PC-3 (cell line): ENCODE data around the gene BAIAP3. TPM values are rescaled to one million over a fixed set of nuclear protein-coding genes. Genes with fewer than 3 reads are reported as not detected.
"Not testable (repeated sequence)": the region's sequence is repeated elsewhere in the genome, so short reads cannot be mapped to it uniquely, and the experiment has no call there.

Experiments
- ATAC-seq: fragments of 200-7000 bp; cut with Tn5 transposase; 2 replicates; pipeline ENCODE4 v1.9.1; 2020; ENCODE audit warnings: mild to moderate bottlenecking, moderate library complexity
- BruUV-seq: library from RNA; stranded (reverse); fragments of 400-500 nt; replicated peaks from 2 replicates; lab custom pipeline; 2021; lab: Mats Ljungman, UMichigan
- CTCF ChIA-PET: fragments of 300-600 bp; sonication (Branson Sonifier 250); formaldehyde crosslinking; loops from one replicate; lab custom pipeline; 2022; ENCODE audit warnings: antibody characterized with exemption; lab: Charles Lee
- POLR2A ChIA-PET: fragments of 300-600 bp; sonication (Branson Sonifier 250); formaldehyde crosslinking; loops from one replicate; lab custom pipeline; 2022; ENCODE audit warnings: antibody characterized with exemption; ENCODE audit not compliant: unreplicated experiment; lab: Charles Lee
- DNase-seq: peaks from one replicate; pipeline ENCODE4 v3.0.0-alpha.2; 2015
- H2AFZ ChIP-seq: fragments of 300-600 bp; sonication (generic); 2 replicates; pipeline ENCODE4 v1.6.0; 2016; ENCODE audit warnings: antibody characterized with exemption, low read length
- H3F3A ChIP-seq: fragments of 300-600 bp; sonication (generic); one replicate; pipeline ENCODE4 v1.6.0; 2017; ENCODE audit warnings: antibody characterized with exemption, low read length, control low read depth, mild to moderate bottlenecking; ENCODE audit not compliant: unreplicated experiment
- H3K27ac ChIP-seq: fragments of 300-600 bp; sonication (generic); 2 replicates; pipeline ENCODE4 v1.5.1; 2016; ENCODE audit warnings: mild to moderate bottlenecking, low read length
- H3K27me3 ChIP-seq: fragments of 300-600 bp; sonication (generic); 2 replicates; pipeline ENCODE4 v1.6.1; 2016; ENCODE audit warnings: low read length, mixed read lengths
- H3K36me3 ChIP-seq: fragments of 300-600 bp; sonication (generic); 2 replicates; pipeline ENCODE4 v1.6.1; 2016; ENCODE audit warnings: low read depth, mixed run types, low read length, mixed read lengths
- H3K4me1 ChIP-seq: fragments of 300-600 bp; sonication (generic); 2 replicates; pipeline ENCODE4 v1.5.1; 2016; ENCODE audit warnings: low read length; ENCODE audit not compliant: insufficient read depth
- H3K4me2 ChIP-seq: fragments of 300-600 bp; sonication (generic); 2 replicates; pipeline ENCODE4 v1.6.0; 2016; ENCODE audit warnings: low read length
- H3K4me3 ChIP-seq: fragments of 300-600 bp; sonication (generic); 2 replicates; pipeline ENCODE4 v1.5.1; 2016; ENCODE audit warnings: mild to moderate bottlenecking, low read length, mixed read lengths
- H3K79me2 ChIP-seq: fragments of 300-600 bp; sonication (generic); 2 replicates; pipeline ENCODE4 v1.6.1; 2017; ENCODE audit warnings: low read length, mixed read lengths
- H3K9ac ChIP-seq: fragments of 300-600 bp; sonication (generic); 2 replicates; pipeline ENCODE4 v1.6.0; 2016; ENCODE audit warnings: mild to moderate bottlenecking, low read length
- H3K9me2 ChIP-seq: fragments of 300-600 bp; sonication (generic); replicated peaks from 2 replicates; pipeline ENCODE4 v1.6.1; 2016; ENCODE audit warnings: mixed run types, low read length, mixed read lengths
- H3K9me3 ChIP-seq: fragments of 300-600 bp; sonication (generic); 2 replicates; pipeline ENCODE4 v1.6.1; 2016; ENCODE audit warnings: low read length, mixed read lengths
- H4K20me1 ChIP-seq: fragments of 300-600 bp; sonication (generic); 2 replicates; pipeline ENCODE4 v1.6.1; 2016; ENCODE audit warnings: low read length, mixed read lengths
- EZH2 ChIP-seq: fragments of 300-600 bp; sonication (generic); IDR thresholded peaks from one replicate; pipeline ENCODE4 v1.6.1; 2017; ENCODE audit warnings: antibody characterized with exemption, mild to moderate bottlenecking, low read length; ENCODE audit not compliant: unreplicated experiment
- EZH2phosphoT487 ChIP-seq: fragments of 300-600 bp; sonication (generic); IDR thresholded peaks from 2 replicates; pipeline ENCODE4 v1.6.1; 2018; ENCODE audit warnings: mild to moderate bottlenecking, antibody characterized with exemption, low read length, borderline replicate concordance
- intact Hi-C: fragments of 100-400 bp; cut with micrococcal nuclease; formaldehyde crosslinking; loops from 2 replicates; pipeline ENCODE4 v1.9.0; 2023
- total RNA-seq: library from RNA; depleted of rRNA; stranded (reverse); fragments of >200 nt; gene quantifications from 2 replicates; pipeline ENCODE4 v1.2.3, GENCODE V29; 2014
- TF ChIP-seq, protein P1 (sequence below): fragments of 300-600 bp; sonication (generic); conservative IDR thresholded peaks from 2 replicates; pipeline ENCODE4 v1.5.1; 2017; ENCODE audit warnings: antibody characterized with exemption, low read depth, mild to moderate bottlenecking, low read length

Gene BAIAP3
- total RNA-seq, 1 experiment from 2014 or later = 13.1 TPM

DNA sequence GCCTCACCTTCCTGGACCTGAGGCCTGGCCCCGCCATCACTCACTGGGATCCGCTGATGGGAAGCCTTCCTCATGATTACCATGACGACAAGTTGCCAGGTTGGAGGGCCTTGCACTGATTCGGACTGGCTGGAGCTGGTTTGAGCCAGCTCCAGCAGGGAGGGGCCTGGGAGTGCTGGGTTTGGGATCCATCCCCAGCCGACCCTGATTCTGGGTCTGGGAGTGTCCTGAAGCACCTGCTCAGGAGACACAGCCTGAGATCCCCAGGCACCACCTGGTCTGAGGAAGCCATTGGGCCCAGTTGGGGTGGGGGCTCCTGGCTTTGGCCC is 5.9 kb upstream of the BAIAP3 start:
- Histone ChIP-seq H2AFZ (no peak overlapping the region), H3K79me2 (no peaks in the 10 kb centered on the region), H3K4me3 (no peak overlapping the region), H3K9me2 (no peaks in the 10 kb centered on the region), H3K4me1 (peaks cover 12% of the 10 kb centered on the region; the same call in 1 of the 2 replicates), H3F3A (no peaks in the 10 kb centered on the region), H4K20me1 (no peaks in the 10 kb centered on the region), H3K36me3 (no peaks in the 10 kb centered on the region), H3K9ac (no peak overlapping the region), H3K4me2 (no peak overlapping the region), H3K27me3 (no peaks in the 10 kb centered on the region), H3K27ac (no peak overlapping the region), H3K9me3 (no peaks in the 10 kb centered on the region)
- TF ChIP-seq, protein P1, sequence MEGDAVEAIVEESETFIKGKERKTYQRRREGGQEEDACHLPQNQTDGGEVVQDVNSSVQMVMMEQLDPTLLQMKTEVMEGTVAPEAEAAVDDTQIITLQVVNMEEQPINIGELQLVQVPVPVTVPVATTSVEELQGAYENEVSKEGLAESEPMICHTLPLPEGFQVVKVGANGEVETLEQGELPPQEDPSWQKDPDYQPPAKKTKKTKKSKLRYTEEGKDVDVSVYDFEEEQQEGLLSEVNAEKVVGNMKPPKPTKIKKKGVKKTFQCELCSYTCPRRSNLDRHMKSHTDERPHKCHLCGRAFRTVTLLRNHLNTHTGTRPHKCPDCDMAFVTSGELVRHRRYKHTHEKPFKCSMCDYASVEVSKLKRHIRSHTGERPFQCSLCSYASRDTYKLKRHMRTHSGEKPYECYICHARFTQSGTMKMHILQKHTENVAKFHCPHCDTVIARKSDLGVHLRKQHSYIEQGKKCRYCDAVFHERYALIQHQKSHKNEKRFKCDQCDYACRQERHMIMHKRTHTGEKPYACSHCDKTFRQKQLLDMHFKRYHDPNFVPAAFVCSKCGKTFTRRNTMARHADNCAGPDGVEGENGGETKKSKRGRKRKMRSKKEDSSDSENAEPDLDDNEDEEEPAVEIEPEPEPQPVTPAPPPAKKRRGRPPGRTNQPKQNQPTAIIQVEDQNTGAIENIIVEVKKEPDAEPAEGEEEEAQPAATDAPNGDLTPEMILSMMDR = no peak
- TF ChIP-seq EZH2phosphoT487 = no peak
- TF ChIP-seq EZH2 = no peak
- intact Hi-C loops = no loop called here
- ATAC-seq = no peak
- ChIA-PET CTCF (no interaction called here), POLR2A (no interaction called here)
- no peak for DNase-seq
- no TSS peak for BruUV-seq

DNA sequence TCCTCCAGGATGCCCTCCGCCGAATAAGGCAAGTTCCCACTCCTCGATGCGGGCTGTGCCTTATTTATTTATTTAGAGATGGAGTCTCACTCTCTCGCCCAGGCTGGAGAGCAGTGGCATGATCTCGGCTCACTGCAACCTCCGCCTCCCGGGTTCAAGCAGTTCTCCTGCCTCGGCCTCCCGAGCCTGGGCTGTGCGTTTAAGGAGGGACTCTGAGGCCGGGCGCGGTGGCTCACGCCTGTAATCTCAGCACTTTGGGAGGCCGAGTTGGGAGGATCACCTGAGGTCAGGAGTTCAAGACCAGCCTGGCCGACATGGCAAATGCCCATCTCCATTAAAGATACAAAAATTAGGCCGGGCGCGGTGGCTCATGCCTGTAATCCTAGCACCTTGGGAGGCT is 5.3 kb upstream of the BAIAP3 start:
- H2AFZ ChIP-seq, DNase-seq, H3K4me2 ChIP-seq, BruUV-seq, CTCF ChIA-PET, H3K9ac ChIP-seq, H3K79me2 ChIP-seq, intact Hi-C loops, H3K27ac ChIP-seq, H3K4me3 ChIP-seq, ATAC-seq, POLR2A ChIA-PET, H4K20me1 ChIP-seq, H3K36me3 ChIP-seq, H3K9me3 ChIP-seq, H3K27me3 ChIP-seq, H3K9me2 ChIP-seq, H3F3A ChIP-seq: not testable (repeated sequence)
- peaks cover 12% of the 10 kb centered on the region; the same call in 1 of the 2 replicates for H3K4me1 ChIP-seq

DNA sequence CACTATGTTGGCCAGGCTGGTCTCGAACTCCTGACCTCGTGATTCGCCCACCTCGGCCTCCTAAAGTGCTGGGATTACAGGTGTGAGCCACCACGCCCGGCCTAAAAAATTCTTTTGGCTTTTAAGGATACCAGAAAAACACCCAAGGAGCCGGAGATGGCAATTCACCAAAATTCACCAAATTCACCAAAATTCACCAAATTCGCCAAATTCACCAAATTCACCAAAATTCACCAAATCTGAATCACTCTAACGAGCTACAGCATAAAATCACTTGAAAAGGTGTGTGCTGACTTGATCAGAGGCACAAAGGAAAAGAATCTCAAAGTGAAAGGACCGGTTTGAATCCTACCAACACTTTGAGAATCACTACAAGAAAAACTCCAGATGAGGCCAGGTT is 4.5 kb upstream of the BAIAP3 start:
- POLR2A ChIA-PET, intact Hi-C loops, ATAC-seq, H3K79me2 ChIP-seq, H3K36me3 ChIP-seq, BruUV-seq, H3K4me2 ChIP-seq, DNase-seq, H3K4me3 ChIP-seq, H3F3A ChIP-seq, H3K9me2 ChIP-seq, H4K20me1 ChIP-seq, H3K27me3 ChIP-seq, H3K27ac ChIP-seq, H3K9me3 ChIP-seq, CTCF ChIA-PET, H3K9ac ChIP-seq, H2AFZ ChIP-seq: not testable (repeated sequence)
- H3K4me1 ChIP-seq = peaks cover 12% of the 10 kb centered on the region; the same call in 1 of the 2 replicates

DNA sequence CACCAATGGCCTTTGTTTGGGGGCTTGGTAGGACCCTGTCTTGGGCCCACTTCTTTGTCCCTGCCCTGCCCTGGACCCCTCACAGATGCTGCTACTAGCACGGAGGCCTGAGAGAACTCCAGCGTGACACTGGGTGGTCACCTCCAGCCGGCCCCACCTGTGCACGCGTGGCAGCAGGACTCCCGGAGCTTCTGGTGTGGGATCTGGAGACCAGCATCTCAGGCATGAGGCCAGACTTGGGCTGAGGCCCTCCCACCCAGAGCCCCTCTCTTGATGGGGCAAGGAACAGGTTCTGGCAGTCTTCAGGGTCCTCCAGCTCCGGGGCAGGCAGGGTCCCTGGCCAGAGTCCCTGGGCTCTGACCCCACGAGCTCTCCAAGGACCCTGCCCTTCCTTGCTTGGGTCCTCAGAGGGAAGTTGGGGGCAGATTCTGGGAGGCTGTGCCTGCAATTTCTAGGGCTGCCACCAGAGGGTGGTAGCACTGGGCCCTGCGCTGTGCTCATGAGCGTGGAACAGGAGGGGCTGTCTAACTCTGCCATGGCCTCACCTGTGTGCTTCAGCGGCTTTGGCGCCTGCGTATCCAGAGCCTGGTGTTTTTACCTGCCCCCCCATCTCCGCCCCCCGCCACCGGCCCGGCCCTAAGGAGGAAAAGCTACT is 3.1 kb upstream of the BAIAP3 start:
- H4K20me1 ChIP-seq = no peaks in the 10 kb centered on the region
- intact Hi-C loops = no loop called here
- no peaks in the 10 kb centered on the region for H3K79me2 ChIP-seq
- TF ChIP-seq, protein P1 = peak; percentile 62
- TF ChIP-seq EZH2phosphoT487 = no peak
- no peaks in the 10 kb centered on the region for H3F3A ChIP-seq
- H2AFZ ChIP-seq = no peak overlapping the region
- H3K9me3 ChIP-seq = no peaks in the 10 kb centered on the region
- no peaks in the 10 kb centered on the region for H3K27me3 ChIP-seq
- no peak overlapping the region for H3K27ac ChIP-seq
- H3K4me1 ChIP-seq = peaks cover 12% of the 10 kb centered on the region; the same call in 1 of the 2 replicates
- DNase-seq (peak; percentile 57), ATAC-seq (peak; percentile 34; the same call in 1 of the 2 replicates)
- H3K4me2 ChIP-seq = no peak overlapping the region
- ChIA-PET CTCF (interaction anchor here (0.5 to 0.6 kb wide), 5 partner anchors 19 to 390 kb away, joined by 3 to 16 read pairs (median 5); no protein-coding TSS in a partner anchor), POLR2A (no interaction called here)
- no TSS peak for BruUV-seq
- H3K9me2 ChIP-seq = no peaks in the 10 kb centered on the region
- no peaks in the 10 kb centered on the region for H3K36me3 ChIP-seq
- no peak overlapping the region for H3K9ac ChIP-seq
- H3K4me3 ChIP-seq = no peak overlapping the region
